Measurements from ENCODE around the gene SLCO2A1. TPM values are rescaled to one million over a fixed set of nuclear protein-coding genes. Genes with fewer than 3 reads are reported as not detected.

SLCO2A1 gene
- total RNA-seq, 1 experiment from 2014 or later = not detected

DNA sequence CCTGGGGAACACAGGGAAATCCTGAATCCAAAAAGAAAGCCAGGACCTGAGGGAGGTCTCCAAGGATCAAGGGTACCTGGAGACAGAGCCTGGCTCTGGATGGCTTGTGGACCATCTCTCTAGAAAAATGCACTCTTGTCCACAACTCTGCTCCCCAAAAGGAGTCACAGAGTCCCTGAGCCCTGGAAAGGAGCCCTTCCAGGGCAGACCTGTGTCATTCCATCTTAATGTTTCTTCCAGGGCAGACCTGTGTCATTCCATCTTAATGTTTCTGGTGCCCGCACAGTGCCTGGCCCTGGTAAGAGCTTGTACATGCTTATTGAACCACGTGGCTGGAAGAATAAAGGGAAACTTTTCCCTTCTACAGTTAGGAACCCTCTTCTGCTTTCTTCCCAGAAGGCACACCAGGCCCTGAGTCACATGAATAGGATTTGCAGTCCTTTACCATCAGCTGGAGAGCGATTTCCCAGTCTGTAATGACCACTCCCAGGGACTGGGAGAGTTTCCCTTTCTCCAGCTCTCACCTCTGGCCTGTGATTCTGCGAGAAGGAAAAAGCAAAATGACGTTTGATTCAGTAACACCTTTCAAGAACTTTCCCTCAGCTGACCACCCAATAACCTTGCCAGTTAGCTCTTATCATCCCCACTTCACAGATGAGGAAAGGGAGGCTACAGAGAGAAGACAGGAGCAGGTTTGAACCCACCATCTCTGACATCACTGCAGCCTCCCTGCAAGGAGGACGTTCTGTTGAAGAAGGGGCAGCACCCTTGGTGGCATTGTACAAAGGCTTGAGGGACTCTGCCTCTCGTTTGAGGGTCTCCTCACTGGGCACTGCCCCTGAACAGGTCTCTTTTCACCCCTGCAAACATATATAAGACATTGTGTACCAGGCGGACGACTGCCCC, 35.8 kb upstream of the SLCO2A1 start:
- in situ Hi-C loops (cut with HindIII; ENCODE audit: low pct_unique_long_range_greater_than_20kb, low sequenced_read_pairs) = no loop called here
- no peak for DNase-seq (ENCODE audit: low read depth)

- in situ Hi-C loops (cut with HindIII; ENCODE audit: low pct_unique_long_range_greater_than_20kb, low sequenced_read_pairs) = no loop called here
- DNase-seq (ENCODE audit: low read depth) = no peak
These were observed 34.4 kb upstream of the SLCO2A1 start for GRCh38 chr3:134064081-134064480.

- in situ Hi-C loops (cut with HindIII; ENCODE audit: low pct_unique_long_range_greater_than_20kb, low sequenced_read_pairs) = no loop called here
- DNase-seq (ENCODE audit: low read depth) = no peak
These were observed 31.7 kb upstream of the SLCO2A1 start for GRCh38 chr3:134061401-134061800.

DNA sequence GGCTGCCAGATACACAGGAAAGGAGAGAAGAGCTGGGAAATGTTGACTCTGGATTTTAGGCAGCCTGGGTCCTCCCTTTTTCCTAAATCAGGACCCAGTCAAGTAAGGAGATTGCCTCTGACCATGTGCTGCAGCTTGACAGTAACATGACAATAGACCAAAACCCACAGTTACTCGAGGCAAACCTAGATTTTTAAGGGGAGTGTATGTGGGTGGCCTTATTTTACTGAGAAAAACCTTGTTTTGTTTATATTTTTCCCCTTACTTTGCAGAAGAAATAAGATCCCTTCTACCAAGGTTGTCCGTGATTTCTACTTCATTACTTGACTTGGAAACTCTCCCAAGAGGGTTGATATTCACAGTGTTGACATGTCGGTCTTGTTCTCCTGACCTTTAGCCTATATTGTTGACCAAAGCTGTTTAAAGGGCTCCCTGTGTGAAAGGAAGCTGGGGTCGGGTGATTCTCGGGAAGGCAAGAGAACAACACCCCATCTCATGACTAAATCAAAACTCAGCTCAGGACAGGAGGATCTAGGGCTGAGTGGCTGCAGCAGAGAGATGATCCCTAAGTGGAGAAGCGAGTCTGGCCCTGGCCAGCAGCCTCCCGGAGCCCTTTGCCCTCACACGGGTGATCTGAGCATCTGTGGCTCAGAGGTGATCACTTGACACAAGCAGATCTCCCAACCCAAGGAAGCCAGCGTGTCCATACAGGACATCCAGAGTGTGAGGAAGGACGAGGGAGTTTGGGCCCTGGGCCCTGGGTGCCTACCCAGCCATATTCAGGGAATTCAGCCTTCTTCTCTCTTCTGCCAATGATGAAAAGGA, 31.0 kb upstream of the SLCO2A1 start:
- in situ Hi-C loops (cut with HindIII; ENCODE audit: low pct_unique_long_range_greater_than_20kb, low sequenced_read_pairs) = no loop called here
- DNase-seq (ENCODE audit: low read depth) = no peak

GRCh38 chr3:134059671-134060560, 30.2 kb upstream of the SLCO2A1 start:
- DNase-seq (ENCODE audit: low read depth) = no peak
- in situ Hi-C loops (cut with HindIII; ENCODE audit: low pct_unique_long_range_greater_than_20kb, low sequenced_read_pairs) = no loop called here

- in situ Hi-C loops (cut with HindIII; ENCODE audit: low pct_unique_long_range_greater_than_20kb, low sequenced_read_pairs) = no loop called here
- no peak for DNase-seq (ENCODE audit: low read depth)
These were observed 29.4 kb upstream of the SLCO2A1 start for GRCh38 chr3:134059035-134059601.

GRCh38 chr3:134057654-134058110, 28.0 kb upstream of the SLCO2A1 start:
- no peak for DNase-seq (ENCODE audit: low read depth)
- in situ Hi-C loops (cut with HindIII; ENCODE audit: low pct_unique_long_range_greater_than_20kb, low sequenced_read_pairs) = no loop called here

DNA sequence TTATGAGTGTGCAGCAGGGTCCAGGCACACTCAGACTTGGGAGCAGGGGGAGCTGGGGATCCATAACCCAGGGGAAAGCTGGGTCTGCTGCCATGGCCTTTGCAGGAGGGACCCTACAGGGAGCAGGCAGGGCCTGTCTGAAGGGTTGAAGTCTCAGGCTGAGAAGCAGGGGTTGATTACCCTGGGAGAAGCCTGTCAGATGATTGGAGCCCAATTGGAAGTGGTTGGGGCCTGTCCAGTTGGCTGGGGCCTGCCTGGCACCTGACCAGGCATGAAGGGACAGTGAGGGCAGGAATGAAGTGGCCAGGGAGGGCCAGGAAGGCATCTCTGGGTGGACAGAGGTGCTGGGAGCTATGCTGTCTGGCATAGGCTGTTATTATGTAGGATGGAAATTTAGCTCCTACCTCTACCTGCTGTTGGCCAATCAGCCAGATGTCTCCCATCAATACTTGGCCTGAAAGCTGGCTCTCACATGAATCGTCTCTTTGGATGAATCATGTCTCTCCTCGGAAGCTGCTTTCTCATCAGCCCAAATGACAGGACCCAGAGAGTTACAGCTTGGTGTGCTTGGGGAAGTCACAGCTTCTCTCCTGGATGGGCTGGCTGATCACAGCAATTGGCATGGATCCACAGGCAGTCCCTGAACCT, 27.4 kb upstream of the SLCO2A1 start:
- in situ Hi-C loops (cut with HindIII; ENCODE audit: low pct_unique_long_range_greater_than_20kb, low sequenced_read_pairs) = no loop called here
- DNase-seq (ENCODE audit: low read depth) = no peak

DNA sequence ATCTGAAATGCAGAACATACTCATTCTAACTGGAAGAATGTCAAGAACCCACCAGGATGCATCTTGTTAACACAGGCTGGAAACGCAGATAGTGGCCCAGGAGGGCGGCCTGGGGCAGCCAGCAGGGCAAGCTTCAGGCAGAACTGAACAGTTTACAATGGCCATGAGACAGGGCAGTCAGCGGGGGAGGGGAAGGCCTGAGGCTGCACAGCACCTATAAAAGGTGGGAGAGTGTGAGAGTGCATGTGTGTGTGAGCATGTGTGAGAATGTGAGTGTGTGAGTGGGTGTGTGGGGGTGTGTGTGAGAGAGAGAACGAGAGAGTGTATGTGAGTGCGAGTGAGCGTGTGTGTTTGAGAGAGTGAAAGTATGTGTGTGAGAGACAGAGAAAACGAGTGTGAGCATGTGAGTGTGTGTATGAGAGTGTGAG, 26.8 kb upstream of the SLCO2A1 start:
- no peak for DNase-seq (ENCODE audit: low read depth)
- in situ Hi-C loops (cut with HindIII; ENCODE audit: low pct_unique_long_range_greater_than_20kb, low sequenced_read_pairs) = no loop called here

DNA sequence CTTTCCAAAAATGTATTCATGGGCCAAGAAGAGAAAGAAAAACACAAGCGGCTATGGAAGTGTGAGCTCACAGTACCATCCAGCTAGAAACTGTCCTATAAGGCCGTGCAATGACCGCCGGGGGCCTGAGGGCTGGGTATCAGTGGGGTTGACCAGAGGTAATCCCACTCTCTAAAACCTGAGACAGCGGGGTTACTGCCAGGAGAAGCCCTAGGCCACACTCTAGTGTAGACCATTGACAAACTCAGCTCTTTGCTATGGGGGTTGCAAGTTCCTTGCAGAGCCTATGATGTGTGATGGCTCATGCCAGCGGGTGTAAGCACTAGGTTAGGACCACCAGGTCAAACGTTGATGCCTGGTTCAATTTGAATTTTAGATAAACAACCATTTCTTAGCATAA, 25.9 kb upstream of the SLCO2A1 start:
- DNase-seq (ENCODE audit: low read depth) = no peak
- in situ Hi-C loops (cut with HindIII; ENCODE audit: low pct_unique_long_range_greater_than_20kb, low sequenced_read_pairs) = no loop called here

DNA sequence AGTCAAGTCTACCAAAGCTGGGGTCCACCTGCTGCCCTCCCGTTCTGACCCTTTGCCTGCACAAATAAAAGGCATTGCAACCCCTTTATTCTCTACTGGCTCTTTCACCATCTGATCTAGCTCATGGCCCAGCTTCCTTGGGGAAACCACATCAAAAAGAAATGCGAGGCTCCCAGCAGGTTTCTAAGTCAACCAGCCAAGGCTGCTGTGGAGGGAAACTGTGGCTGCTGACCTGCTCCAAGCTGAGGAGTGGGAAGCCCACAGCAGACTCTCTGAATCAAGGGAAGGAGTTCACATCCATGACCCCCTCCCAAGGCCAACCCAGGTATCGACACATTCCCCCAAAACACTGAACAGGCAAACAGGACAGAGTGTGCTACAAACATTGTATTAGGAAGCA, 25.2 kb upstream of the SLCO2A1 start:
- no peak for DNase-seq (ENCODE audit: low read depth)
- in situ Hi-C loops (cut with HindIII; ENCODE audit: low pct_unique_long_range_greater_than_20kb, low sequenced_read_pairs) = no loop called here

GRCh38 chr3:134054231-134054630, 24.5 kb upstream of the SLCO2A1 start:
- in situ Hi-C loops (cut with HindIII; ENCODE audit: low pct_unique_long_range_greater_than_20kb, low sequenced_read_pairs) = no loop called here
- no peak for DNase-seq (ENCODE audit: low read depth)

DNA sequence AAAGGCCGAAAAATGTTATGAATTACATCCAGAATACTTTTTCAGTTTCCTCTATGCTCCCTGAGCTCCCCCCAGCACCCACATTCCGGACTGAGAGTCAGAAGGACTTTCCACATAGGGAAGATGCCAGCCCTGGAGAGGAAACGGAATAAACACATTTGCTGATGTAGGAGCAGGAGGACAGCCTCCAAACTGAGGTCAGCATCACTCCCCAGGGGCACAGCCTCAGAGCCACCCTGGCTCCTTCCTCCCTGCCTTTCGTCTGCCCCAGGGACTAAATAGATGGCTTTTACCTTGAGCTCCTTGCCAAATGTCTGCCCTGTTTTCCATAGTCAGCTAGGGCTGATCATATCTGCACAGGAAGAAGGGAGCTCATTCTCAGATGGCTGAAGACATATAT, 22.6 kb upstream of the SLCO2A1 start:
- DNase-seq (ENCODE audit: low read depth) = no peak
- in situ Hi-C loops (cut with HindIII; ENCODE audit: low pct_unique_long_range_greater_than_20kb, low sequenced_read_pairs) = no loop called here

DNA sequence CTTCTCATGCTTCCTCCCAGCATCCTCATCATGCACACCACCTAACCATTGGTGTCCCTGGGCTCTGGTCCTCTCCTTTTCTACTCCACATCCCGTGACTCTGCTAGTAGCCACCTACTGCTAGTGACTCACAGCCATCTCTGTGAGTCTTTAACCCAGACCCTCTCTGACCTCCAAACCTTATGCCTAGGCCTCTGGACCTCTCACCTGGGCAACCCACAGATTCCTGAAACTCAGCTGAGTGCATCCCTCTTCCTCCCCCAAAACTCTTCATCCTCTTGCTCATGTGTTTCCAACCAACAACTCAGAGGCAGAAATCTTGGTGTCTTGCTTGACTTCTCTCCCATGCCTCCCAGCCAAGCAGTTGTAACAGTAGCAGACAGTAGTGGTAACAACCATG, 20.0 kb upstream of the SLCO2A1 start:
- in situ Hi-C loops (cut with HindIII; ENCODE audit: low pct_unique_long_range_greater_than_20kb, low sequenced_read_pairs) = no loop called here
- no peak for DNase-seq (ENCODE audit: low read depth)

DNA sequence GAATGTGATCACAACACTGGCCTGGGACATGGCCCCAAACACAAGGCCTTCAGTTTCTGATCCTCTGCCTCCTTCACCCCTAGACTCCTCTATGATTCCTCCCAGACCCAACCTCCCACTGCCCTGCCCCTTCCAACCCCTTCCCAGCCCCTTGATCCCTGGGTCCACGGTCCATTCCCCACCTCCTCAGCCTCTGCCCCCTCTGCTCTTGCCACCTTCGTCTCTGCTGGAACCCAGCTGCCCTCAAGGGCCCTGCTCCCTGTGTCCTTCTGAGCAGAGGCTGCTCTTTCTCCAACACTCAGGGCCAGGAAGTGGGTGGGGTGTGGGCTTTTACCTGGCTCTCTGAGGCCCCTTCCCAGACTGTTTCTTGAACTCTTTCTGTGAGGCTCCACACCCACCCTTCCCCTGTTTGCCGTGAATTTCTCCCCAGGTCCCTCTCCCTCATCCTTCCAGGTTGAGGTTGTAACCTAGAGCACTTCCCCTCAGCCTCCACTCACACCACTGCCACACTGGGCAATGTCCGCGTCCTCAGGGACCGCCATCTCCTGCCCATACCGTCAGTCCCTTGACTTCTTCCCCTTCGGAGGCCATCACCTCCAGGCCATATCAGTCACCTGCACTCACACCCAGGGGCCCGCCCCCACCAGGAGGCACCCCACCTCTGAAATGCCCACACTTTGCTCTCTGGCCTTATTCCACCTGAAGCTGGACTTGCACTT, 18.7 kb upstream of the SLCO2A1 start:
- no peak for DNase-seq (ENCODE audit: low read depth)
- in situ Hi-C loops (cut with HindIII; ENCODE audit: low pct_unique_long_range_greater_than_20kb, low sequenced_read_pairs) = no loop called here

DNA sequence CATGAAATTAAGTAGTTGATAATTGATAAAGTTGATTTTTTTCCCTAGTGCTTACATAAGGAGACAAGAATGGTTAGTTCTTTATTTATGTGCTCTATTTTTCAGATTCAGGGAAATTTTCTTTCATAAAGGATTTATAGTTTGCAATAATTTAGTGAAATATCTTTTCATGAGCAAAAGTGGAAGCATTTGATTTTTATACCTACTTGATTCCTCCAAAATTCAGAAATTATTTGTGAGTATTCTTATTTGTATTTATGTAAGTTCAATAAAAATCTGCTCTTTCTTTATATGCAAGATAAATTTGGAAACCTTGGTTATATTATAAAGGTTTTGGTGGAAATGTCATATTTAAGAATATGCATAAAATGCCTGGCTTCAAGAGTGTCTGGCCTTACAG, 14.7 kb upstream of the SLCO2A1 start:
- no peak for DNase-seq (ENCODE audit: low read depth)
- in situ Hi-C loops (cut with HindIII; ENCODE audit: low pct_unique_long_range_greater_than_20kb, low sequenced_read_pairs) = no loop called here

DNA sequence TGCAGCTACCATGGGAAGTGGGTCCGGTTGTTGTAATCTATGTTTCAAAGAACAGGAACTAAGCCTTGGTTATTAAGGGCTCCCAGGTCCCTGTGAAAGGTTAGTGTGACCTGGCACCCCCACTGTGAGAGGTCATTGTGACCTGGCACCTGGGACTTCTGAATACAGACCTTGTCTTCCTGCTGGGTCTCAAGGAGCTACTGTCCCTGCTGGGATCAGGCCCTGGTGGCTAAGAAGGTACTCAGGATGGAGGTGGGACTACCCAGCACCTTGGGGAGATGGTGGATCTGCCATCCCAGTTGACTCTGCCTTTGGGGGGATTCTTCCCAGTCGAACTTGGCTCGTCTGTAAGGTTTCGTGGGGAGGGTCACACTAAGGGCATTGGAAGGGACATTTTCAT, 10.3 kb upstream of the SLCO2A1 start:
- in situ Hi-C loops (cut with HindIII; ENCODE audit: low pct_unique_long_range_greater_than_20kb, low sequenced_read_pairs) = no loop called here
- DNase-seq (ENCODE audit: low read depth) = no peak
